Peyer's patch (tissue), 4 donors: ENCODE results near the gene APEH.

Experiments
- CTCF ChIP-seq, 6 experiments: fragments of 450-650 bp in 4 of 6; fragments of 200-600 bp in 2 of 6; sonication (generic) in 1 of 6; IDR thresholded peaks; one replicate each; pipeline ENCODE4 v1.5.1; 2017 to 2019; ENCODE audit warnings: antibody characterized with exemption in 6 of 6, mild to moderate bottlenecking in 3 of 6, moderate library complexity in 1 of 6
- POLR2A ChIP-seq, 2 donors: fragments of 450-650 bp; IDR thresholded peaks; one replicate each; pipeline ENCODE4 v1.5.1; 2017; ENCODE audit warnings: antibody characterized with exemption in 2 of 2, mild to moderate bottlenecking in 2 of 2, moderate library complexity in 2 of 2

GRCh38 chr3:49732597-49732996, 58.4 kb downstream of the APEH start:
- TF ChIP-seq CTCF (IDR thresholded peaks at IDR 0.05) (no peak), POLR2A (IDR thresholded peaks at IDR 0.05) (no peak)
